Measurements from ENCODE around the gene RPLP2.

DNA sequence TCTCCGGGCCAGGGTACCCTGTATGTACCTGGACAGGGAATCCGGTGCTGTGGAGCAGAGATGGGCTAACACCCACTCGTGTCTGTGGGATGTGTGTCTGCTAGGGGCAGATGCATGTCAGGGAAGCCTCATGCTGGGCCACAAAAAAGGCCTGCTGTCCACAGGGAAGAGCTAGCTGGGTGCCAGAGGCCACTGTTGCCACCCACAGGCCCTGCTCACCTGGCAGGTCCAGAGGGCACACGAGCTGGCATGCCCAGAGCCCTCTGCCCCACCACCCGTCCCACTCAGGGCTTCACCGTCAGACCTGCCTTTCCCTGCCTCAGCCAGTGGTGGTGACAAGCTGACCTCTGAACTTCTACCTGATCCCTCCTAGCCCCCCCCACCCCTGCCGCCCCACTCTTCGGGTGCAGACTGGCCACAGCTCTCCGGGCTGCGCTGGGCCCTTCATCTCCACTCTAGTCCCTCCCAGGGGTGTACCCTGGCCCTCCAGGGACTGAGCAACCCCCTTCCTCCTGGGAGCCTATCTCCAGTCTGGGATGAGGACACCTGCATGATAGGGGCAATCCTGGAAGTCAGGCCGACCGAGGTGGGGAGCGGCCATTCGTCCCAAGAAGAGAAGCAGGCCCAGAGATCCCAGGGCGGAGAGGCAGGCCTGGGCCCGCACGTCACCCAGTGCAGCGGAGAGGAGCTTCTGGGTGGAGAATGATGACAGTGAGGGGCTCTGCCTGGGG lies 13.0 kb upstream of the RPLP2 start:
- TF ChIP-seq, protein P1, sequence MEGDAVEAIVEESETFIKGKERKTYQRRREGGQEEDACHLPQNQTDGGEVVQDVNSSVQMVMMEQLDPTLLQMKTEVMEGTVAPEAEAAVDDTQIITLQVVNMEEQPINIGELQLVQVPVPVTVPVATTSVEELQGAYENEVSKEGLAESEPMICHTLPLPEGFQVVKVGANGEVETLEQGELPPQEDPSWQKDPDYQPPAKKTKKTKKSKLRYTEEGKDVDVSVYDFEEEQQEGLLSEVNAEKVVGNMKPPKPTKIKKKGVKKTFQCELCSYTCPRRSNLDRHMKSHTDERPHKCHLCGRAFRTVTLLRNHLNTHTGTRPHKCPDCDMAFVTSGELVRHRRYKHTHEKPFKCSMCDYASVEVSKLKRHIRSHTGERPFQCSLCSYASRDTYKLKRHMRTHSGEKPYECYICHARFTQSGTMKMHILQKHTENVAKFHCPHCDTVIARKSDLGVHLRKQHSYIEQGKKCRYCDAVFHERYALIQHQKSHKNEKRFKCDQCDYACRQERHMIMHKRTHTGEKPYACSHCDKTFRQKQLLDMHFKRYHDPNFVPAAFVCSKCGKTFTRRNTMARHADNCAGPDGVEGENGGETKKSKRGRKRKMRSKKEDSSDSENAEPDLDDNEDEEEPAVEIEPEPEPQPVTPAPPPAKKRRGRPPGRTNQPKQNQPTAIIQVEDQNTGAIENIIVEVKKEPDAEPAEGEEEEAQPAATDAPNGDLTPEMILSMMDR (conservative IDR thresholded peaks at IDR 0.05; ENCODE audit: low read depth, low read length) = no peak
- TF ChIP-seq EZH2 (IDR thresholded peaks at IDR 0.05; ENCODE audit: borderline replicate concordance, low read depth, low read length, poor library complexity, severe bottlenecking) = no peak
